Kidney glomerular epithelial cell (primary cell): ENCODE data around the gene RYR2.
"Not testable (repeated sequence)": the region's sequence is repeated elsewhere in the genome, so short reads cannot be mapped to it uniquely, and the experiment has no call there.

Experiments
- DNase-seq: peaks from one replicate; lab custom pipeline; 2025; lab: John Stamatoyannopoulos, UW

RYR2 gene

GRCh38 chr1:237146241-237146640 is 104.3 kb downstream of the RYR2 start:
- DNase-seq, result no peak

- no peak for DNase-seq
These were observed 107.9 kb downstream of the RYR2 start for GRCh38 chr1:237149857-237150256.

GRCh38 chr1:237151979-237152378 is 110.0 kb downstream of the RYR2 start:
- not testable (repeated sequence) for DNase-seq

GRCh38 chr1:237152506-237153335 is 110.7 kb downstream of the RYR2 start:
- DNase-seq, result no peak

- no peak for DNase-seq
These were observed 112.2 kb downstream of the RYR2 start for GRCh38 chr1:237154157-237154556.

- no peak for DNase-seq
These were observed 122.7 kb downstream of the RYR2 start for GRCh38 chr1:237164406-237165352.

GRCh38 chr1:237166086-237166485 is 124.1 kb downstream of the RYR2 start:
- no peak for DNase-seq

- DNase-seq, result no peak
These were observed 124.7 kb downstream of the RYR2 start for GRCh38 chr1:237166593-237167101.

- no peak for DNase-seq
These were observed 128.2 kb downstream of the RYR2 start for GRCh38 chr1:237170149-237170548.

GRCh38 chr1:237171454-237172117 is 129.6 kb downstream of the RYR2 start:
- no peak for DNase-seq

GRCh38 chr1:237172118-237172485 is 130.1 kb downstream of the RYR2 start:
- DNase-seq, result no peak

GRCh38 chr1:237179503-237179902 is 137.5 kb downstream of the RYR2 start:
- no peak for DNase-seq

GRCh38 chr1:237180256-237180655 is 138.3 kb downstream of the RYR2 start:
- DNase-seq, result no peak

- DNase-seq, result no peak
These were observed 139.8 kb downstream of the RYR2 start for GRCh38 chr1:237181743-237182317.

- no peak for DNase-seq
These were observed 142.1 kb downstream of the RYR2 start for GRCh38 chr1:237183963-237184540.

- no peak for DNase-seq
These were observed 144.7 kb downstream of the RYR2 start for GRCh38 chr1:237186675-237187074.

- no peak for DNase-seq
These were observed 145.9 kb downstream of the RYR2 start for GRCh38 chr1:237187842-237188241.

- DNase-seq, result no peak
These were observed 149.4 kb downstream of the RYR2 start for GRCh38 chr1:237191403-237191802.

GRCh38 chr1:237197470-237198425 is 155.8 kb downstream of the RYR2 start:
- DNase-seq, result no peak

GRCh38 chr1:237199026-237199425 is 157.0 kb downstream of the RYR2 start:
- DNase-seq, result no peak
